ENCODE measurements around the gene IFI35.

Gene IFI35

GRCh38 chr17:43016216-43016615, 9.6 kb downstream of the IFI35 start:
- no peak for ATAC-seq

GRCh38 chr17:43018008-43018853, 11.6 kb downstream of the IFI35 start:
- TF ChIP-seq POU6F1 (CRISPR knock-in tag; IDR thresholded peaks at IDR 0.05; ENCODE audit: borderline replicate concordance, low read depth) (no peak), GLIS3 (CRISPR knock-in tag; IDR thresholded peaks at IDR 0.05) (no peak), TCF4 (CRISPR knock-in tag; IDR thresholded peaks at IDR 0.05; ENCODE audit: borderline replicate concordance) (no peak), ZNF565 (CRISPR knock-in tag; conservative IDR thresholded peaks at IDR 0.05; ENCODE audit: low read depth) (no peak), ZNF8 (CRISPR knock-in tag; IDR thresholded peaks at IDR 0.05) (no peak), TSHZ2 (CRISPR knock-in tag; IDR thresholded peaks at IDR 0.05) (no peak), SNAI2 (CRISPR knock-in tag; IDR thresholded peaks at IDR 0.05) (no peak), ARNTL (CRISPR knock-in tag; IDR thresholded peaks at IDR 0.05; ENCODE audit: borderline replicate concordance, low read depth) (no peak), PATZ1 (CRISPR knock-in tag; IDR thresholded peaks at IDR 0.05; ENCODE audit: borderline replicate concordance) (no peak), BACH2 (CRISPR knock-in tag; IDR thresholded peaks at IDR 0.05; ENCODE audit: borderline replicate concordance) (no peak), ISL1 (CRISPR knock-in tag; IDR thresholded peaks at IDR 0.05) (no peak), CREB5 (CRISPR knock-in tag; IDR thresholded peaks at IDR 0.05; ENCODE audit: low read depth) (no peak), RARB (CRISPR knock-in tag; IDR thresholded peaks at IDR 0.05) (no peak), ZFP30 (CRISPR knock-in tag; IDR thresholded peaks at IDR 0.05) (no peak), CSRNP3 (CRISPR knock-in tag; IDR thresholded peaks at IDR 0.05) (no peak), ZNF70 (CRISPR knock-in tag; IDR thresholded peaks at IDR 0.05) (no peak), PPARA (CRISPR knock-in tag; IDR thresholded peaks at IDR 0.05; ENCODE audit: borderline replicate concordance) (no peak)
- ATAC-seq: no peak

More at GRCh38 chr17:43016216-43016615, 9.6 kb downstream of the IFI35 start:
- TF ChIP-seq BACH2 (CRISPR knock-in tag; IDR thresholded peaks at IDR 0.05; ENCODE audit: borderline replicate concordance): no peak
- no peak for TF ChIP-seq SNAI2 (CRISPR knock-in tag; IDR thresholded peaks at IDR 0.05)
- TF ChIP-seq TCF4 (CRISPR knock-in tag; IDR thresholded peaks at IDR 0.05; ENCODE audit: borderline replicate concordance): no peak
- no peak for TF ChIP-seq ZNF70 (CRISPR knock-in tag; IDR thresholded peaks at IDR 0.05)
- TF ChIP-seq CREB5 (CRISPR knock-in tag; IDR thresholded peaks at IDR 0.05; ENCODE audit: low read depth): no peak

GRCh38 chr17:43018932-43019331, 12.3 kb downstream of the IFI35 start:
- TF ChIP-seq CSRNP3 (CRISPR knock-in tag; IDR thresholded peaks at IDR 0.05) (no peak), ESRRG (CRISPR knock-in tag; IDR thresholded peaks at IDR 0.05) (no peak)
- ATAC-seq: no peak

Data from SK-N-SH treated with all-trans-retinoic acid at 6 μM for 48 hours (cell line).